Measurements from ENCODE around the gene NUP85. TPM values are rescaled to one million over a fixed set of nuclear protein-coding genes. Genes with fewer than 3 reads are reported as not detected.
"Not testable (repeated sequence)": the region's sequence is repeated elsewhere in the genome, so short reads cannot be mapped to it uniquely, and the experiment has no call there.

NUP85 gene
- total RNA-seq, 2 donors from 2014 or later, result 28.6 to 37.9 TPM

GRCh38 chr17:75188614-75189013 is 16.9 kb upstream of the NUP85 start:
- no peak for DNase-seq
- intact Hi-C loops (cut with DNase I), result no loop called here
- no peak for ATAC-seq

GRCh38 chr17:75191584-75191983 is 13.9 kb upstream of the NUP85 start:
- no peak for DNase-seq
- intact Hi-C loops (cut with DNase I), result no loop called here
- no peak for ATAC-seq

DNA sequence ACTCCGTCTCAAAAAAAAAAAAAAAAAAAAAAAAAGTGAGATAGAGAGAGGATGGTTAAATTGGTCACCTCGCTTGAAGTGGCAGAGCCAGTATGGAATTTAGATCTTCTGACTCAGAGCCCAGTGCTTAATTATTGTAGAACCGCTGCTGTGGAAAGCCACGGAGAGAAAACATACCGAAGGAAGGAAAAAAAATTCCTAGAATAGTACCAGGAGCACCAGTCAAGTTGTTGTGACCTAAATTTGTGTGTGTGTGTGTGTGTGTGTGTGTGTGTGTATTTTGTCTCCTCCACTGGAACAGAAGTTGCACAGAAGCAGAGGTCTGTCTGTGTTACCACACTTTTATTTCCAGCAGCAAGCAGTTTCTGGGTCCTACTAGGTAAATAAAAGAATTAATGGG is 10.6 kb upstream of the NUP85 start:
- intact Hi-C loops (cut with DNase I), result no loop called here
- DNase-seq (no peak), ATAC-seq (no peak)

DNA sequence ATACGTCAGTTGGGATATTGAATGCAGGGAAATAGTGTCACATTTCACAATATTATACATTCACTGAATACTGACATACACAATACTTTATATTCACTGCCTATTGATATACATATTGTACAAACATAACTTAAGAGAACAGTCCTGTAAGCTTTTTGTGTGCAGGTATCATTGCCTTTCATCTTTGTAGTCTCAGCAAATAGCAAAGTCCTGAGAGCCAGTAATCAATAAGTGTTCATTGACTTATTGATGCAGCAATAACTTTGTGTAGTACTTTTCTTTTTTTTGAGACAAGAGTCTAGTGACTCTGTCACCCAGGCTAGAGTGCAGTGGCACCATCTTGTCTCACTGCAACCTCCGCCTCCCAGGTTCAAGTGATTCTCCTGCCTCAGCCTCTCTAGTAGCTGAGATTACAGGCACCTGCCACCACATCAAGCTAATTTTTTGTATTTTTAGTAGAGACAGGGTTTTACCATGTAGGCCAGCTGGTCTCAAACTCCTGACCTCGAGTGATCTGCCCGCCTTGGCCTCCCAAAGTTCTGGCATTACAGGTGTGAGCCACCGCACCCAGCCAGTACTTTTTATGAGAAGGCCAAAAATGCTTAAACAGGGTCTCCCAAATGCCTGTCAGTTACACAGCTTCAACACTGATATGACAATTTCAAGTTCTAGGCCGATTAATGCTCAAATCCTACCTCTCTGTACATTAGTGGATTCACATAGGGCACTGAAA is 5.4 kb upstream of the NUP85 start:
- ATAC-seq (no peak), DNase-seq (no peak)
- intact Hi-C loops (cut with DNase I), result loop anchor here (2.0 to 10.0 kb wide), 3 partner anchors 85 to 238 kb away; no protein-coding TSS in a partner anchor

- DNase-seq, result no peak
- no peak for ATAC-seq
- intact Hi-C loops (cut with DNase I), result loop anchor here in 1 of 2 donors (10.0 kb wide), 1 partner anchor 241 kb away; no protein-coding TSS in a partner anchor
Observed at GRCh38 chr17:75205793-75206163, 299 bp downstream of the NUP85 start.

GRCh38 chr17:75207050-75207407 is 1.6 kb downstream of the NUP85 start:
- not testable (repeated sequence) for DNase-seq, ATAC-seq
- intact Hi-C loops (cut with DNase I), result loop anchor here in 1 of 2 donors (10.0 kb wide), 1 partner anchor 242 kb away; no protein-coding TSS in a partner anchor

- intact Hi-C loops (cut with DNase I), result loop anchor here in 1 of 2 donors (10.0 kb wide), 1 partner anchor 243 kb away; no protein-coding TSS in a partner anchor
- no peak for ATAC-seq
- DNase-seq, result no peak
Observed at GRCh38 chr17:75207760-75208159, 2.3 kb downstream of the NUP85 start.

DNA sequence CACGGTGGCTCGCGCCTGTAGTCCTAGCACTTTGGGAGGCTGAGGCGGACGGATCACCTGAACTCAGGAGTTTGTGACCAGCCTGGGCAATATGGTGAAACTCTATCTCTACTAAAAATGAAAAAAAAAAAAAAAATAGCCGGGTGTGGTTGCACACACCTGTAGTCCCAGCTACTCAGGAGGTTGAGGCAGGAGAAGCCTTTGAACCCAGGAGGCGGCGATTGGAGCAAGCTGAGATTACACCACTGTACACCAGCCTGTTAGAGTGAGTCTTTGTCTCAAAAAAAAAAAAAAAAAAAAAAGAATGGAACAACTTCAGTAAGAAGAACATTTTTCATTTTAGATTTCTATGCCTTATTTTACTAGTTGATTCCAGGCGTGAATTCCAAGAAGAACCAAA is 2.7 kb downstream of the NUP85 start:
- DNase-seq, result no peak
- intact Hi-C loops (cut with DNase I), result loop anchor here in 1 of 2 donors (10.0 kb wide), 1 partner anchor 243 kb away; no protein-coding TSS in a partner anchor

DNA sequence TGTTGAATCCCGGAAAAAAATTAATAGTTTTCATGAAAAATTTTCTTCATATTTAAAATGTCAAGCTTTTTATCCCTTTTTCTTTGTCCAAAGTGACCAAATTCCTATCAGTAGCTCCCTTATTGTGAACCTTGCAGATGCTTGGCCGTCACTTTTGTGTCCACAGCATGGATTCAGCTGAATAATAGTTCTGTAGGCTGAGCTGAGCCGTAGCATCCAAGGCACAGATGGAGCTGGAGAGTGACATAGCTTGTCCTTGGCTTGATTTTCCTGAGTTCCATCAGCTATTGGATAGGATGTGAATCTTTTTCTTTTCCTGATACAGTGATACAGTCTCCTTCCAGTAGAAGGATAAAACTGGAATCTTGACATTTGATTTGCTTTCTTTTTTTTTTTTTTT is 3.6 kb downstream of the NUP85 start:
- no peak for ATAC-seq
- intact Hi-C loops (cut with DNase I), result loop anchor here in 1 of 2 donors (10.0 kb wide), 1 partner anchor 244 kb away; no protein-coding TSS in a partner anchor
- no peak for DNase-seq

More for the DNA sequence above, 2.7 kb downstream of the NUP85 start:
- no peak for ATAC-seq

GRCh38 chr17:75218131-75218530 is 12.7 kb downstream of the NUP85 start:
- intact Hi-C loops (cut with DNase I), result no loop called here
- ATAC-seq, result no peak
- no peak for DNase-seq

- ATAC-seq, result no peak
- intact Hi-C loops (cut with DNase I), result no loop called here
Observed at GRCh38 chr17:75219815-75220214, 14.3 kb downstream of the NUP85 start.

DNA sequence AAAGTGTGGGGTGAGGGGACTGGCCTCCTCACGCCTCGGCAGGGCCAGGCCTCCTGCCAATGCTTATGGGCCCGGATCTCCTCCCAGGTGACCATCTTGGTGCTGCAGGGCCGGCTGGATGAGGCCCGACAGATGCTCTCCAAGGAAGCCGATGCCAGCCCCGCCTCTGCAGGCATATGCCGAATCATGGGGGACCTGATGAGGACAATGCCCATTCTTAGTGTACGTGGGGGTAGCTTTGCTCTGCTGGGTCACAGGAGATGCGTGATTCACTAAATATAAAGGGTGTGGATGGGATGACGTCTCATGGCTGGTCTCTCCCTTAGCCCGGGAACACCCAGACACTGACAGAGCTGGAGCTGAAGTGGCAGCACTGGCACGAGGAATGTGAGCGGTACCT is 19.5 kb downstream of the NUP85 start:
- intact Hi-C loops (cut with DNase I), result no loop called here
- ATAC-seq (no peak), DNase-seq (no peak)

More at GRCh38 chr17:75219815-75220214, 14.3 kb downstream of the NUP85 start:
- DNase-seq, result no peak

DNA sequence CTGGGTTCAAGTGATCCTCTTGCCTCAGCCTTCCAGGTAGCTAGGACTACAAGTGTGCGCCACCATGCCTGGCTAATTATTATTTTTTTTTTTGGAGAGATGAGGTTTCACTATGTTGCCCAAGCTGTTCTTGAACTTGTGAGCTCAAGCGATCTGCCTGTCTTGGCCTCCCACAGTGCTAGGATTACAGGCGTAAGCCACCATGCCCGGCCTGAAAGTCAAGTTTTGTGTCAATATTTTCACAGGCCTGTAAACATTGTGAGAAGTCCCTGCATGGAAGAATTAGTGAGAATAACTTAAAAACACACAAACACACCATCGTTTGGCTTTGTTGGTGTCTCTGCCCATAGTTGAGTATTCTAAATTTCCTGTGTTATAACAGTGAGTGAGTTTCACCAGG is 22.2 kb downstream of the NUP85 start:
- DNase-seq, result no peak
- intact Hi-C loops (cut with DNase I), result no loop called here
- no peak for ATAC-seq

DNA sequence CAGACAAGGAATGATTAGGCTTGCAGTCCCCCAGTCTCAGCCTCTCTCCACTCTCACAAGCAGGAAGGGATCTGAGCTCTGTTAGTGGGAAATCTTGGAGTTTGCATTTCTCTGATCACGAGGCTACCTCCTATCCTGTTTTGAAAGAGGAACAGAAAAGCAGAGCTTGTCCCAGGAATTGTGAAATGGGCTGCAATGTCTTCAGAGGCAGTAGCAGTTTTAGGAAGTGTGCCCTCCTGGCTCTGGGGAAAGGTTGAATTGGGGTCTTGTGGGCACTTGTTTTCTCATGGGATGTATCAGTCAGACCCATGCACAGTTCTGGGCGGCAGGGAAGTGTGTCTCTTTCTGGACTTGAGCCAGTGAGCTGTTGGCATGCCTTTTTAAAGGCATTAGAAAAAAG is 22.8 kb downstream of the NUP85 start:
- intact Hi-C loops (cut with DNase I), result no loop called here
- DNase-seq, result no peak
- ATAC-seq, result peak; percentile 71 to 76

- ATAC-seq, result peak; percentile 57 to 67
- DNase-seq, result no peak
- intact Hi-C loops (cut with DNase I), result no loop called here
Observed at GRCh38 chr17:75228847-75229246, 23.4 kb downstream of the NUP85 start.

DNA sequence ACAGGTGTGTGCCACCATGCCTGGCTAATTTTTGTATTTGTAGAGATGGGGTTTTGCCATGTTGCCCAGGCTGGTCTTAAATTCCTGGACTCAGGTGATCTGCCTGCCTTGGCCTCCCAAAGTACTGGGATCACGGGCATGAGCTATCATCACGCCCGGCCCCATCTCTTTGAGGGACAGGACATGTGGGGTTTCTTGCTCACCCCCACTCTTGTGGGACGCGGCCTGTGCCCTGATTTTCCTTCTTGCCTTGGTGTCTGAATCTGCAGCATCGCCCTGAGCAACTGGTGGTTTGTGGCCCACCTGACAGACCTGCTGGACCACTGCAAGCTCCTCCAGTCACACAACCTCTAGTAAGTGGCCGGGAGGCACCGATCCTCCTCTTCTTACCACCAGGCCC is 25.6 kb downstream of the NUP85 start:
- intact Hi-C loops (cut with DNase I), result no loop called here
- no peak for DNase-seq
- ATAC-seq, result no peak

- intact Hi-C loops (cut with DNase I), result no loop called here
- no peak for DNase-seq
Observed at GRCh38 chr17:75231741-75232464, 26.4 kb downstream of the NUP85 start.

DNA sequence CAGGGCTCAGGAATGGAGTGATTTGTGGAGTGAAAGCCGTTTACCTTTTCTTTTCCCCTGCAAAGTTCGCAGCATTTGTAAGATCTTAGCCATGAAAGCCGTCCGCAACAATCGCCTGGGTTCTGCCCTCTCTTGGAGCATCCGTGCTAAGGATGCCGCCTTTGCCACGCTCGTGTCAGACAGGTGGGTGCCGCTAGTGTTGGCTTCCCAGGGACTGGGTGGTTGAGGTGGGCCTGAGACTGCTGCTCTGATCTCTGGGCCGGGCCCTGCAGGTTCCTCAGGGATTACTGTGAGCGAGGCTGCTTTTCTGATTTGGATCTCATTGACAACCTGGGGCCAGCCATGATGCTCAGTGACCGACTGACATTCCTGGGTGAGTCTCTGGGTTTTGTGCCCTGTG is 27.3 kb downstream of the NUP85 start:
- no peak for DNase-seq
- intact Hi-C loops (cut with DNase I), result no loop called here
- no peak for ATAC-seq

More at GRCh38 chr17:75231741-75232464, 26.4 kb downstream of the NUP85 start:
- no peak for ATAC-seq

- peak; percentile 51 for DNase-seq
- ATAC-seq, result peak; percentile 51 to 70
- intact Hi-C loops (cut with DNase I), result no loop called here
Observed at GRCh38 chr17:75237100-75238014, 31.9 kb downstream of the NUP85 start.
